Measurements from ENCODE around the gene ITPR1. TPM values are rescaled to one million over a fixed set of nuclear protein-coding genes. Genes with fewer than 3 reads are reported as not detected.

The ITPR1 gene
- total and polyA plus RNA-seq, 3 donors from 2014 or later: 26.5 to 129 (median 59.7) TPM

GRCh38 chr3:4806535-4807108, 313.5 kb downstream of the ITPR1 start:
- no peak overlapping the region for H3K4me3 ChIP-seq
- no peaks in the 10 kb centered on the region for H3K36me3 ChIP-seq (ENCODE audit: low read depth, missing control alignments)
- H3K27me3 ChIP-seq: no peaks in the 10 kb centered on the region
- no peaks in the 10 kb centered on the region for H3K9me3 ChIP-seq
- DNase-seq: no peak
- 97 to 98% methylated on average over 6 of the region's 6 CpGs for WGBS, 2 donors
- TF ChIP-seq CTCF (IDR thresholded peaks at IDR 0.05): no peak
- TF ChIP-seq POLR2A (IDR thresholded peaks at IDR 0.05): no peak
- intact Hi-C loops (cut with DNase I; ENCODE audit: low total_unique reads): no loop called here
- H3K27ac ChIP-seq: no peak overlapping the region
- peaks cover 5% of the 10 kb centered on the region for H3K4me1 ChIP-seq

GRCh38 chr3:4807381-4808280, 314.5 kb downstream of the ITPR1 start:
- intact Hi-C loops (cut with DNase I; ENCODE audit: low total_unique reads): no loop called here
- TF ChIP-seq POLR2A (IDR thresholded peaks at IDR 0.05) (no peak), CTCF (IDR thresholded peaks at IDR 0.05) (no peak)
- H3K27ac ChIP-seq: peak overlapping the region in 1 of 2 donors; percentile 28
- DNase-seq: no peak
- H3K36me3 ChIP-seq (ENCODE audit: low read depth, missing control alignments): no peaks in the 10 kb centered on the region
- WGBS, 2 donors: 61 to 72% methylated on average over 13 of the region's 13 CpGs
- peaks cover 7% of the 10 kb centered on the region for H3K4me1 ChIP-seq
- H3K9me3 ChIP-seq: no peaks in the 10 kb centered on the region
- no peaks in the 10 kb centered on the region for H3K27me3 ChIP-seq
- H3K4me3 ChIP-seq: no peak overlapping the region

- H3K4me1 ChIP-seq: peaks cover 9% of the 10 kb centered on the region
- 63 to 77% methylated on average over 4 of the region's 4 CpGs for WGBS, 2 donors
- no peaks in the 10 kb centered on the region for H3K9me3 ChIP-seq
- no peaks in the 10 kb centered on the region for H3K27me3 ChIP-seq
- intact Hi-C loops (cut with DNase I; ENCODE audit: low total_unique reads): no loop called here
- no peak overlapping the region for H3K4me3 ChIP-seq
- H3K27ac ChIP-seq: no peak overlapping the region
- no peaks in the 10 kb centered on the region for H3K36me3 ChIP-seq (ENCODE audit: low read depth, missing control alignments)
- DNase-seq: no peak
- TF ChIP-seq CTCF (IDR thresholded peaks at IDR 0.05) (no peak), POLR2A (IDR thresholded peaks at IDR 0.05) (no peak)
Measured at GRCh38 chr3:4808637-4809036, 315.5 kb downstream of the ITPR1 start.

- Histone ChIP-seq H3K36me3 (ENCODE audit: low read depth, missing control alignments) (no peaks in the 10 kb centered on the region), H3K27me3 (no peaks in the 10 kb centered on the region), H3K9me3 (no peaks in the 10 kb centered on the region), H3K27ac (no peak overlapping the region), H3K4me3 (no peak overlapping the region), H3K4me1 (peaks cover 7% of the 10 kb centered on the region)
- DNase-seq: no peak
- intact Hi-C loops (cut with DNase I; ENCODE audit: low total_unique reads): no loop called here
- no peak for TF ChIP-seq POLR2A (IDR thresholded peaks at IDR 0.05)
- TF ChIP-seq CTCF (IDR thresholded peaks at IDR 0.05): no peak
- 90 to 91% methylated on average over 3 of the region's 3 CpGs for WGBS, 2 donors
Measured at GRCh38 chr3:4809922-4810321, 316.8 kb downstream of the ITPR1 start.
